GM18508 (cell line): ENCODE measurements around the gene IGSF23.

Experiments
- ATAC-seq: cut with Tn5 transposase; IDR thresholded peaks from one replicate; pipeline ENCODE4 v1.9.1; 2021; ENCODE audit warnings: moderate number of reproducible peaks; ENCODE audit not compliant: insufficient read depth, unreplicated experiment

The IGSF23 gene

DNA sequence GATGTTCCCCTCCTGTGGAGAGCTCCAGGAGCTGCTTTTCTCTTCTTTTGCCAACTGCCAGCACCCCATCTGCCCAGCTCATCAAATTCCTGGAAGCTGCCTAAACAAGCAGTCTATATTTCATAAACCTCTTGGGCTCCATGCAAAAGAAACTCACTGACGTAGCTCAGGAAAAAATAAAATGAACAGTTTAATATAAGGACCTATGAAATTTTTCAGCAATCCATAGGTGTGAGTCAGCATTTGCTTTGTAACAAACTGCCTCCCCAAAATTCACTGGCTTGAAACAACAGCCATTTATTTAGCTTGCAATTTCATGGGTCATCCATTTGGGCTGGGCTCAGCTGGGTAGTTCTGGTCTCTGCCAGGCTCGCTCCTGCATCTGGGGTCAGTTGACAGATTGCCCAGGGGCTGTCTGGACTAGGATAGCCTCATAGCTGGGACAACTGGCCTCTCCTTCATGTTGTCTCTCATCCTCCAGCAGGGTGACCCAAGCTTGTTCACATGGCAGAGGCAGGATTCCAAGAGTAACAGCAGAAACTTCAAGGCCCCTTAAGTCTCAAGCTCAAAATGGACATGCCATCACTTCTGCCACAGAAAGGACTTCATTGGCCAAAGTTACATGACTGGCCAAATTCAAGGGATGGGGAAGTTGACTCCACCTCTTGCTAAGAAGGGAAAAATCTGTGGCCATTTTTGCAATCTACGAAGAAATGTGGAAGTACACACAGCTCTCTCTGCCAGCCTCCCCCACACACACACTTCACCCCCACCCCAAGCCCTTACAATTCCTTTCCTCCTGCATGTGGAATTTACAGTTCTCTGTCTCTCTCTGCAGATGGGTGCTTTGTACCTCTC lies 22.4 kb downstream of the IGSF23 start:
- ATAC-seq, result no peak

DNA sequence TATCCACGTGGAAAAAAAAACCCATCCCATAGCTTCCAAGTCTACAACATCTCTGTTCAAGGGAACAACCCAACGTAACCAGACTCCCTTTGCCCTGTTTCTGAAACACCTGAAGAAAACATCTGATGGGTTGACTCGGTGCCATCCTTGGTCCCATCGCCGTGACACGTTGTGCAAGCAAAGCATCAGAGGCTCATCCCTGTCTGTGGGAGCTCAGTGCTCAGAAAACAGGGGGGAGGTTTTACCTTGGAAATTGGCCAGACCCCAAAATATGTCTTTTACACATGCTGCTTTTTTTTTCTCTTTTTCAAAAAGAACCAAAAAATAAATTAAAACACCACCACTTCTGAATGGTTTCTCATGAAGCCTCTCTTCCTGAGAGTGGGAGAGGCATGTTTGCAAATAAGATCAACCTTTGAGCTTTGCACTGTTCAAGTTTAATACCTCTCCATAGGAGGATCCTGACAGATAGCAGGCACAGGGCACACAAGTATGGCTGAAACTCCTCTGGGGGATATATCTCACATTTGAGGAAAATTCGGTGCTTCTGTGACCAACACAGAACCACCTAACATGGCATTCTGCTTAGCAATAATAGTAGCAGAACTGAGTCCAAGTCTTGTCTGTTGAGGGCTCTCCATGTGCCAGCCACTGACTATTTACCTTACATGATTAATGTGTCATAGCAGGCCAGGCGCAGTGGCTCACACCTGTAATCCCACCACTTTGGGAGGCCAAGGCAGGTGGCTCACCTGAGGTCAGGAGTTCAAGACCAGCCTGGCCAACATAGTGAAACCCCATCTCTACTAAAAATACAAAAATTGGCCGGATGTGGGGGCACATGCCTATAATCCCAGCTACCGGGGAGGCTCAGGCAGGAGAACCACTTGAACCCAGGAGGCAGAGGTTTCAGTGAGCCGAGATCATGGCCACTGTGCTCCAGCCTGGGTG lies 23.4 kb downstream of the IGSF23 start:
- ATAC-seq, result no peak

DNA sequence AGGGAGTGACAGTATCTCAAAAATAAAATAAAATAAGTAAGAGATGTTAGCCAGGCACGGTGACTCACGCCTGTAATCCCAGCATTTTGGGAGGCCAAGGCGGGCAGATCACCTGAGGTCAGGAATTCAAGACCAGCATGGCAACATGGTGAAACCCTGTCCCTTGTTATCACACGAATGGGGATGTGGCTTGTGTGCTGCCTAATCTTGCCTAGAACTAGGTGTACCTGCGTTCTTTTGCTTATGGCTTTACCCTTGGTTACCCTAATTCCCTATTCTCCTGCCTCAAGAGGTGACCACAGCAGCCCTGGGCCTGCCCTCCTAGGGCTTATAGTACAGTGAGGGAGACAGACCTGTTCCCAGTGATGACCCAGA lies 24.0 kb downstream of the IGSF23 start:
- no peak for ATAC-seq

DNA sequence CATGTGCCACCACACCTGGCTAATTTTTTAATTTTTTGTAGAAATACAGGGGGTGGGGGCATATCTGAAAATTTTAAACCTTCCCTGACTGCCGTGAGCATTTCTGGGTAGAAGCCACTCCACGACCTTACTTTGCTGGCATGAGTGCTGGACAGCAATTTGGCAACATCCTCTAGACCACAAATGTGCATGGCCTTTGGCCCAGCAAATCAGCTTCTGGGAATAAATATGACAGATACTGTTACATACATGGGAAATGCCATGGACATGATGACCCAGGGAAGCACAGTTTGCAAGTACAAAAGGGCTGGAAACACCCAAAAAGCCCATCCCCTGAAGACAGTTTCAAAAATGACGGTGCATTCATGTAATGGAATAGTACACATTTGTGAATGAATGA lies 27.2 kb downstream of the IGSF23 start:
- no peak for ATAC-seq

DNA sequence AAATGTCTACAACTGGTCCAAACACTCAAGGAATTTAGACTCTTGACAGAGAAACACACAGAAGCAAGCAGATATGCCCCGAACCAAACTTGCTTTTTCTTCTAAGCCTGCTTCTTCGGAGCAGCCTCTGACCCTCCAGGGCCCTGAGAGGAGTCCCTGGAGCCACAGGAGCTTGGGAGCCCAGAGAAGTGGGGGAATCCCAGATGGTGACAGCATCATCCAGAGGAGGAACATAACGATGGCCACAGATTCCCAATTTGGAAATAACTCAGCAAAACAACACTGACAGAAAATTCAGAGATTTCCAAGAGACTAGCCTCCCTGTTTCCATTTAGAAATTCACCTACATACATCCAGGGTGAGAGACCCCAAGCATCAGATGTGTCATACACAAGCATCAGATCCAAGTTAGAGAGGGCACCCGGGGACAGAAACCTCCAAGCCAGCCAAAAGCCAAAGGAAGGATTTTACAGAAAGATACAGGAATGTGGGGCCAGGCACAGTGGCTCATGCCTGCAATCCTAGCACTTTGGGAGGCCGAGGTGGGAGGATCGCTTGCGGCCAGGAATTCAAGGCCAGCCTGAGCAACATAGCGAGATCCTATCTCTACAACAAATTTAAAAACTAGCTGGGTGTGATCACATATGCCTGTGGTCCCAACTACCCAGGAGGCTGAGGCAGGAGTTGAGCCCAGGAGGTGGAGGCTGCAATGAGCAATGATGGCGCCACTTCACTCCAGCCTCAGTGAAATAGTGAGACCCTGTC lies 28.3 kb downstream of the IGSF23 start:
- no peak for ATAC-seq

DNA sequence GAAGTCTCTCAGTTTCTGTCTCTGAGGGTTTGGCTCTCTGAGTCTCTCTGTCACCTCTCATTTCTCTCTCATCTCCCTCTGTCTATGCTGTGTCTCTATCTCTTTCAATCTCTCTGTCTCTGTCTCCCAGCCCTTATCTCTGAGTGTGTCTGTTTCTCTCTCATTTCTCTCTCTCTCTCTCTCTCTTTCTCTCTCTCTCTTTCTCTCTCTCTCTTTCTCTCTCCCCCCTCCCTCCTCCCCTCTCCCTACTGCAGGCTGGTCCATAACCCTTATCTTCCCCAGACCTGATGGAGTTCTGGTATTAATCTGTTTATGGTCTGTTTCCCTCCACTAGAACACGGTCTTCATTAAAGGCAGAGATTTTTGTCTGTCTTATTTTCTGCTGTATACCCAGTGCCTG lies 29.0 kb downstream of the IGSF23 start:
- no peak for ATAC-seq

DNA sequence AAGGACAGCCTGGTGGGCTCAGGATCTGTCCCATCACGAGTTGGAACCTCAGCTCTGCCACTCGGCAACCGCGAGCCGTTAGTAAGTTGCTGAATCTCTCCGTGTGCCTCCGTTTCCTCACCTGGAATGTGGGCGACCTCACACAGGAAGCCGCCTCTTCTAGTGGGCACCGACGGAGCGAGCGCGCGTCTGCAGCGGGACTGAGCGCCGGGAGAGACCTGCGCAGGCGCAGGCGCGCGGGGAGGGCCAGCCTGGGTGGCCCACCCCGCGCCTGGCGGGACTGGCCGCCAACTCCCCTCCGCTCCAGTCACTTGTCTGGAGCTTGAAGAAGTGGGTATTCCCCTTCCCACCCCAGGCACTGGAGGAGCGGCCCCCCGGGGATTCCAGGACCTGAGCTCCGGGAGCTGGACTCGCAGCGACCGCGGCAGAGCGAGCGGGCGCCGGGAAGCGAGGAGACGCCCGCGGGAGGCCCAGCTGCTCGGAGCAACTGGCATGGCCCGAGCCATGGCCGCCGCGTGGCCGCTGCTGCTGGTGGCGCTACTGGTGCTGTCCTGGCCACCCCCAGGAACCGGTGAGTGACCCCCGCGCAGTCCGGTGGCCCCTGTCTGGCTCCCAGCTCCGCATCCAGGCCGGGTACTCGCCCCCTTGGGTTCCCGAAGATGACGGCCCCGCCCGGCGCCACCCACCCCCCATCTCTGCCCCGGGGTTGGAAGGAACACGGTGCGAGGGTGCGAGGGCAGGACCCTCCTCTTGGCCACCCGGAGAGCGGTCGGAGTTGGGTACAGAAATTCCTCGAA lies 30.4 kb downstream of the IGSF23 start, which contains the start of gene PVR:
PVR (plus strand) TSS at position 306 of the 797 bp plus-strand sequence; CDS start at position 493, 187 bp downstream.
- ATAC-seq, result no peak

DNA sequence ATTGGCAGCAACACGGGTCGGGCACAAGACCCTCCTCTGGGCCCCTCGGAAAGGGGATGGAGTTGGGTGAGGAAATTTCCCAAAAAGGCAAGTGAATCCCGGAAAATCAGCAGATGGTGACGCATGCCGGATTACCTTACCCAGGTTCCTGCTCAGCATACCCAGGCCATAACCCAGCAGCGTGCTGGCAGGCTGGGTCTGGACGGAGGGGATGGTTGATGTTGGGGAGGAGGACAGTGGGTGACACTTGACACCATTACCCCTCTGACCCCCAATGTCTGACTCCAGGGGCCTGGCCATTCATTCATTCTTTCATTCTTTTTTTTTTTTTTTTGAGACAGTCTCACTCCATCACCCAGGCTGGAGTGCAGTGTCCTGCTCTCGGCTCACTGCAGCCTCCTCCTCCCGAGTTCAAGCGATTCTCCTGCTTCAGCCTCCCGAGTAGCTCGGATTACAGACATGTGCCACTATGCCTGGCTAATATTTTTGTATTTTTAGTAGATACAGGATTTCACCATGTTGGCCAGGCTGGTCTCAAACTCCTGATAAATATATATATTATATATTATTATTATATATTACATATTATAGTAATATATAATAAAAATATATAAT lies 31.1 kb downstream of the IGSF23 start:
- no peak for ATAC-seq

DNA sequence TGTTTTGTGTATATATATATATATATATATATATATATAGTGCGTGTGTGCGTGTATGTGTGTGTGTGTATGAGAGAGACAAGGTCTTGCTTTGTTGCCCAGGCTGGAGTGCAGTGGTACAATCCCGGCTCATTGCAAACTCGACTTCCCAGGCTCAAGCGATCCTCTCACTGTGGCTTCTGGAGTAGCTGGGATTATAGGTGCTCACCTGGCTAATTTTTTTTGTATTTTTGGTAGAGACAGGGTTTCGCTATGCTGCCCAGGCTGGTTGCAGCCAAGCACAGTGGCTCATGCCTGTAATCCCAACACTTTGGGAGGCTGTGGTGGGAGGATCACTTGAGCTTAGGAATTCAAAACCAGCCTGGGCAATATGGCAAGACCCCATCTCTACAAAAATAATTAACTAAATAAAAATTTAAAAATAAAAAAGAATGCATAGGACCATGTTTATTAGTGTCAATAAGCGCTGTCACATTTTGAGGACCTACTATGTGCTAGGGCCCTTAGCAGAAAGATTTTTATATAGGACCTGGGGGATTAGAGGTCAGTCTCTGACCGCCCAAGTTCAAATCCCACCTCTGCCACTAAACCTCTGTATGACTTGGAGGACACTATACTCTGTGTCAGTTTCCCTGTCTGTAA lies 32.2 kb downstream of the IGSF23 start:
- no peak for ATAC-seq

DNA sequence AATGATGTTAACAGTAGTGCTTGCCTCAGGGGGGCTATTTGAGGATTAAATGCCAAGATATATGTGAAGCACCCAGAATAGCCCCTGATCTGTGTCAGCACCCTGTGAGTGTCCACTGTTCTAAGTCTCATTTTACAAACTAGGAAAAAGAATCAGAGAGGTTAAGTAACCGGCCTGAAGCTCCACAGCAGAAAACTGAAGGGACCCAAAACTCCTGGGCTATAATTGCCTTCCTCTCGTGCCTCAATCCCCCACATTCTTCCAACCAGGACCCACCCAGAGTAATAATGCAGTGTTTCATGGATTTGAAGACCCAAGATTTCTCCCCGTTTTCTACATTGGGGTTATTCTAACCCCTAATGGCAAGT lies 32.7 kb downstream of the IGSF23 start:
- ATAC-seq, result no peak

DNA sequence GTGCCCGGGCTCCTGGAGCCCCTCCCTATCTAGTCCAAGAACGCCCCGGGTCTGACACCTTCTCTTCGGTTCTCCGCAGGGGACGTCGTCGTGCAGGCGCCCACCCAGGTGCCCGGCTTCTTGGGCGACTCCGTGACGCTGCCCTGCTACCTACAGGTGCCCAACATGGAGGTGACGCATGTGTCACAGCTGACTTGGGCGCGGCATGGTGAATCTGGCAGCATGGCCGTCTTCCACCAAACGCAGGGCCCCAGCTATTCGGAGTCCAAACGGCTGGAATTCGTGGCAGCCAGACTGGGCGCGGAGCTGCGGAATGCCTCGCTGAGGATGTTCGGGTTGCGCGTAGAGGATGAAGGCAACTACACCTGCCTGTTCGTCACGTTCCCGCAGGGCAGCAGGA lies 33.8 kb downstream of the IGSF23 start:
- no peak for ATAC-seq

DNA sequence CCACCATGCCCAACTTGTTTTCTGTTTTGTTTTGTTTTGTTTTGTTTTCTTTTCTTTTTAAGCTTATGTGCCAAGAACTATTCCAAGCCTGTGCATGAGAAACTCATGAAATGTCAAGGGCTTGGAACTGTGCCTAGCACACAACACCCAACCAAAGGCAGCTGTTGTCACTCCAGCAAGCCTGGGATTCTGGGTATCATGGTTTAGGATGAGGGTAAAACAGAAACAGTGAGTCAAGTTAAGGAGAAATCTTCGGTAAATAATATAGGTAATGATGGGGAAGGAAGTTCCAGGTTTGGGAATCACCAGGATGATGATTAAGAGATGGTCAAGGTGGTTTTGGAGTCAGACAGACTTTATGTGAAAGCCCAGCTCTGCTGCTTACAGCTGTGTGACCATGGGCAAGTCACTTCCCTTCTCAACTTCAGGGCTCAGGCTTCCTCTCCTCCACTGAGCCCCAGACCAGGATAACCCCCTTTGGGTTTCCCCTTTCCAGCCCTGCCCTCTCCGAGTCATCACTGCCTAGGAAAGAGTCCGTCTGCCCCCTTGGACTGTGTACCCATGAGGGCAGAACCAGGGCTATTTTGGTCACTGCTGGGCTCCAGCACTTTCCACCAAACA lies 35.4 kb downstream of the IGSF23 start:
- ATAC-seq, result no peak

DNA sequence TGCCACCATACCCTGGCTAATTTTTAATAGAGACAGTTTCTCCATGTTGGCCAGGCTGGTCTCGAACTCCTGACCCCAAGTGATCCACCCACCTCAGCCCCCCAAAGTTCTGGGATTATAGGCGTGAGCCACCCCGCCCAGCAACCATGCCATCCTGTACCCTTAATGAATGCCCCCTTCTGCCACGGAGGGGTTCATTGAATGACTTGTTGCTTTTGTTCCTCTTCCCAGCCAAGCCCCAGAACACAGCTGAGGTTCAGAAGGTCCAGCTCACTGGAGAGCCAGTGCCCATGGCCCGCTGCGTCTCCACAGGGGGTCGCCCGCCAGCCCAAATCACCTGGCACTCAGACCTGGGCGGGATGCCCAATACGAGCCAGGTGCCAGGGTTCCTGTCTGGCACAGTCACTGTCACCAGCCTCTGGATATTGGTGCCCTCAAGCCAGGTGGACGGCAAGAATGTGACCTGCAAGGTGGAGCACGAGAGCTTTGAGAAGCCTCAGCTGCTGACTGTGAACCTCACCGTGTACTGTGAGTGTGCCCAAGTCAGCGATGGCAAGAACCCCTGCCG lies 36.3 kb downstream of the IGSF23 start:
- ATAC-seq, result no peak

DNA sequence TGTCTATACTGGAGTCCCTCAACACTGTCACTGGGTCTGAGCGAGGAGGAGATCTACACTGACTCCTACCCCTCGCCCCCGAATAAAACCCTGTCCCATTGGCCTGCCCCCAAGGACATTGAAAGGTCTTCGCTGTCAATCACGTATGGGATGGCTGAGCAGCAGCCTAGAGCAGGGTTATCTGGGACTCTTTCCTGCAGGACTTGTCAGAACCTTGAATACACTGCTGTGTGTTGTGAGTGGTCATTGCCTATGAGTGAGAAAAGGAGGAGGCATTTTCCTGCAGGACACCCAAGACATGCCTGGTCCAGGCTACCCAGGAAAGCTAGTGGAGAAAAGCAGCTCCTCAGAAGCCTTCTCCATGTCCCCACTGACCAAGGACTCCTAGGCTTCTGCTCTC lies 40.0 kb downstream of the IGSF23 start:
- no peak for ATAC-seq

DNA sequence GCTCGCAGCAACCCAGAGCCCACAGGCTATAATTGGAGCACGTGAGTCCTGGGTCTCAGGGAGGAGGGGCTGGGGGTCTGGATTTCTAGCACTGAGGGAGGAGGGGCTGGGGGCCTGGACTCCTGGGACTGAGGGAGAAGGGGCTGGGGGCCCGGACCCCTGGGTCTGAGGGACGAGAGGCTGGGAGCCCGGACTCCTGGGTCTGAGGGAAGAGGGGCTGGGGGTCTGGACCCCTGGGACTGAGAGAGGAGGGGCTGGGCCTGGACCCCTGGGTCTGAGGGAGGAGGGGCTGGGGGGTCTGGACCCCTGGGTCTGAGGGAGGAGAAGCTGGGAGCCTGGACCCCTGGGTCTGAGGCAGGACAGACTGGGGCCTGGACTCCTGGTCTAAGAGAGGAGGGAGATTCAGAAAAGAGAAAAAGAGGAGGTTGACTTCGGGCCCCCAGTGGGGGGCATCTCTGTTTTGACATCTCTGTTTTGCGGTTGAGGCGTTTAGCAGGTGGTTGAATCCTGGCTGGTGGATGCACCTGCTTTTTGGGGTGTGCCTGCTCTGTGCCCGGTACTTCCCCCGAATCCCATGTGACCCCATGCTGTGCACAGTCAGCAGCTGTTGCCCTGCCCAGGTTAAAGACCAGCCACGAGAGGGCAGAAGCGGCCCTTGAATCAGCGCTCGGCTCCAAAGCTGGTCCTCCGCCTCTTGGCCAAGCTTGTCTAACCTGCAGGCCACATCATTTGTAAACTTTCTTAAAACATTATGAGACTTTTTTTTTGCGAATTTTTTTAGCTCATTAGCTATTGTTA lies 40.8 kb downstream of the IGSF23 start:
- no peak for ATAC-seq

DNA sequence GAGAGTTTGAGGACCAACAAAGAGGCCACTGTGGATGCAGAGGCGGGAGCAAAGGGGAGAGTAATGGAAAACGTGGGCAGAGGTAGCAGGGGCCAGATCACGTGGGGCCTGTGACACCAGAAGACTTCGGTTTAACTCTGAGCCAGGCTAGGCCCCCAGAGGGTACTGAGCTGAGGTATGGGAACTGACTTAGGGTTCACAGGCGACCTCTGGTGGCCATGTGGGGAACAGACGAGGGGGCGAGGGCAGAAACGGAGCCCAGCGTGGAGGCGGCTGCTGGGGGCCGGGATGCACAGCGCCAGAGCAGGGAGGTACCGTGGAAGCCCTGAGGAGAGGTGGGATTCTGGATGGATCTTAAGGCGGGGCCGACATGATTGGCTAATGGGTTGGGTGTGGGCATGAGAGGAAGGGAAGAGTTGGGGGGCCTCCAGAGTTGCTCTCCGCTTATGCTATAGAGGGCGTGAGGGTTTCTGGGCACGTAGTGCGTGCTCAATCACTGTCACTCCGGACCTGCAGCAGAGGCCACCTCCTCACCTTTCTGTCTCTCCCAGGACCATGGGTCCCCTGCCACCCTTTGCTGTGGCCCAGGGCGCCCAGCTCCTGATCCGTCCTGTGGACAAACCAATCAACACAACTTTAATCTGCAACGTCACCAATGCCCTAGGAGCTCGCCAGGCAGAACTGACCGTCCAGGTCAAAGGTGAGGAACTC lies 44.0 kb downstream of the IGSF23 start:
- no peak for ATAC-seq
